ENCODE data around the gene BABAM2.
"Not testable (repeated sequence)": the region's sequence is repeated elsewhere in the genome, so short reads cannot be mapped to it uniquely, and the experiment has no call there.

Gene BABAM2

GRCh38 chr2:28253543-28253942, 363.0 kb downstream of the BABAM2 start:
- no peaks in the 10 kb centered on the region for H3K27me3 ChIP-seq (ENCODE audit: control insufficient read depth, insufficient read depth, low read length)
- no peak overlapping the region for H3K27ac ChIP-seq (ENCODE audit: low read depth, low read length)
- no peaks in the 10 kb centered on the region for H3K4me1 ChIP-seq (ENCODE audit: control insufficient read depth, insufficient read depth, low read length)
- no peak overlapping the region for H3K9ac ChIP-seq (ENCODE audit: low read length)
- no peaks in the 10 kb centered on the region for H3K36me3 ChIP-seq (ENCODE audit: control insufficient read depth, insufficient read depth, low read length)
- no peak overlapping the region for H3K4me3 ChIP-seq (ENCODE audit: low read length)

- H3K9ac ChIP-seq (ENCODE audit: low read length); H3K4me3 ChIP-seq (ENCODE audit: low read length); H3K27me3 ChIP-seq (ENCODE audit: control insufficient read depth, insufficient read depth, low read length); H3K27ac ChIP-seq (ENCODE audit: low read depth, low read length); H3K36me3 ChIP-seq (ENCODE audit: control insufficient read depth, insufficient read depth, low read length); H3K4me1 ChIP-seq (ENCODE audit: control insufficient read depth, insufficient read depth, low read length): not testable (repeated sequence)
These were observed 364.7 kb downstream of the BABAM2 start for GRCh38 chr2:28255231-28255630.

- Histone ChIP-seq H3K4me3 (ENCODE audit: low read length) (no peak overlapping the region), H3K27ac (ENCODE audit: low read depth, low read length) (no peak overlapping the region), H3K4me1 (ENCODE audit: control insufficient read depth, insufficient read depth, low read length) (no peaks in the 10 kb centered on the region), H3K36me3 (ENCODE audit: control insufficient read depth, insufficient read depth, low read length) (no peaks in the 10 kb centered on the region), H3K27me3 (ENCODE audit: control insufficient read depth, insufficient read depth, low read length) (no peaks in the 10 kb centered on the region), H3K9ac (ENCODE audit: low read length) (no peak overlapping the region)
These were observed 366.7 kb downstream of the BABAM2 start for GRCh38 chr2:28257182-28257581.

GRCh38 chr2:28259226-28259625, 368.7 kb downstream of the BABAM2 start:
- not testable (repeated sequence) for H3K36me3 ChIP-seq (ENCODE audit: control insufficient read depth, insufficient read depth, low read length); H3K9ac ChIP-seq (ENCODE audit: low read length); H3K27me3 ChIP-seq (ENCODE audit: control insufficient read depth, insufficient read depth, low read length); H3K4me1 ChIP-seq (ENCODE audit: control insufficient read depth, insufficient read depth, low read length); H3K4me3 ChIP-seq (ENCODE audit: low read length); H3K27ac ChIP-seq (ENCODE audit: low read depth, low read length)

GRCh38 chr2:28263690-28264089, 373.2 kb downstream of the BABAM2 start:
- no peak overlapping the region for H3K4me3 ChIP-seq (ENCODE audit: low read length)
- H3K9ac ChIP-seq (ENCODE audit: low read length): no peak overlapping the region
- no peaks in the 10 kb centered on the region for H3K4me1 ChIP-seq (ENCODE audit: control insufficient read depth, insufficient read depth, low read length)
- no peaks in the 10 kb centered on the region for H3K36me3 ChIP-seq (ENCODE audit: control insufficient read depth, insufficient read depth, low read length)
- H3K27ac ChIP-seq (ENCODE audit: low read depth, low read length): no peak overlapping the region
- no peaks in the 10 kb centered on the region for H3K27me3 ChIP-seq (ENCODE audit: control insufficient read depth, insufficient read depth, low read length)

GRCh38 chr2:28267282-28267681, 376.8 kb downstream of the BABAM2 start:
- Histone ChIP-seq H3K9ac (ENCODE audit: low read length) (no peak overlapping the region), H3K36me3 (ENCODE audit: control insufficient read depth, insufficient read depth, low read length) (no peaks in the 10 kb centered on the region), H3K4me3 (ENCODE audit: low read length) (no peak overlapping the region), H3K27me3 (ENCODE audit: control insufficient read depth, insufficient read depth, low read length) (no peaks in the 10 kb centered on the region), H3K4me1 (ENCODE audit: control insufficient read depth, insufficient read depth, low read length) (no peaks in the 10 kb centered on the region), H3K27ac (ENCODE audit: low read depth, low read length) (no peak overlapping the region)

GRCh38 chr2:28268386-28268785, 377.9 kb downstream of the BABAM2 start:
- no peak overlapping the region for H3K9ac ChIP-seq (ENCODE audit: low read length)
- no peak overlapping the region for H3K27ac ChIP-seq (ENCODE audit: low read depth, low read length)
- no peaks in the 10 kb centered on the region for H3K27me3 ChIP-seq (ENCODE audit: control insufficient read depth, insufficient read depth, low read length)
- H3K4me3 ChIP-seq (ENCODE audit: low read length): no peak overlapping the region
- H3K36me3 ChIP-seq (ENCODE audit: control insufficient read depth, insufficient read depth, low read length): no peaks in the 10 kb centered on the region
- H3K4me1 ChIP-seq (ENCODE audit: control insufficient read depth, insufficient read depth, low read length): no peaks in the 10 kb centered on the region

GRCh38 chr2:28269019-28269784, 378.7 kb downstream of the BABAM2 start:
- Histone ChIP-seq H3K4me3 (ENCODE audit: low read length) (no peak overlapping the region), H3K36me3 (ENCODE audit: control insufficient read depth, insufficient read depth, low read length) (no peaks in the 10 kb centered on the region), H3K27ac (ENCODE audit: low read depth, low read length) (no peak overlapping the region), H3K27me3 (ENCODE audit: control insufficient read depth, insufficient read depth, low read length) (no peaks in the 10 kb centered on the region), H3K9ac (ENCODE audit: low read length) (no peak overlapping the region), H3K4me1 (ENCODE audit: control insufficient read depth, insufficient read depth, low read length) (no peaks in the 10 kb centered on the region)

- no peaks in the 10 kb centered on the region for H3K27me3 ChIP-seq (ENCODE audit: control insufficient read depth, insufficient read depth, low read length)
- no peak overlapping the region for H3K9ac ChIP-seq (ENCODE audit: low read length)
- no peaks in the 10 kb centered on the region for H3K36me3 ChIP-seq (ENCODE audit: control insufficient read depth, insufficient read depth, low read length)
- peaks cover 2% of the 10 kb centered on the region for H3K4me1 ChIP-seq (ENCODE audit: control insufficient read depth, insufficient read depth, low read length)
- no peak overlapping the region for H3K27ac ChIP-seq (ENCODE audit: low read depth, low read length)
- H3K4me3 ChIP-seq (ENCODE audit: low read length): no peak overlapping the region
These were observed 380.1 kb downstream of the BABAM2 start for GRCh38 chr2:28270456-28271152.

- no peak overlapping the region for H3K9ac ChIP-seq (ENCODE audit: low read length)
- H3K4me3 ChIP-seq (ENCODE audit: low read length): no peak overlapping the region
- H3K27ac ChIP-seq (ENCODE audit: low read depth, low read length): no peak overlapping the region
- no peaks in the 10 kb centered on the region for H3K27me3 ChIP-seq (ENCODE audit: control insufficient read depth, insufficient read depth, low read length)
- H3K36me3 ChIP-seq (ENCODE audit: control insufficient read depth, insufficient read depth, low read length): no peaks in the 10 kb centered on the region
- H3K4me1 ChIP-seq (ENCODE audit: control insufficient read depth, insufficient read depth, low read length): peaks cover 10% of the 10 kb centered on the region
These were observed 380.8 kb downstream of the BABAM2 start for GRCh38 chr2:28271231-28271918.

GRCh38 chr2:28271919-28272250, 381.4 kb downstream of the BABAM2 start:
- H3K4me1 ChIP-seq (ENCODE audit: control insufficient read depth, insufficient read depth, low read length): peaks cover 14% of the 10 kb centered on the region
- H3K9ac ChIP-seq (ENCODE audit: low read length): no peak overlapping the region
- no peak overlapping the region for H3K27ac ChIP-seq (ENCODE audit: low read depth, low read length)
- H3K4me3 ChIP-seq (ENCODE audit: low read length): no peak overlapping the region
- no peaks in the 10 kb centered on the region for H3K36me3 ChIP-seq (ENCODE audit: control insufficient read depth, insufficient read depth, low read length)
- H3K27me3 ChIP-seq (ENCODE audit: control insufficient read depth, insufficient read depth, low read length): no peaks in the 10 kb centered on the region

GRCh38 chr2:28273751-28274150, 383.2 kb downstream of the BABAM2 start:
- no peak overlapping the region for H3K27ac ChIP-seq (ENCODE audit: low read depth, low read length)
- H3K4me3 ChIP-seq (ENCODE audit: low read length): no peak overlapping the region
- no peaks in the 10 kb centered on the region for H3K27me3 ChIP-seq (ENCODE audit: control insufficient read depth, insufficient read depth, low read length)
- H3K9ac ChIP-seq (ENCODE audit: low read length): no peak overlapping the region
- H3K36me3 ChIP-seq (ENCODE audit: control insufficient read depth, insufficient read depth, low read length): no peaks in the 10 kb centered on the region
- H3K4me1 ChIP-seq (ENCODE audit: control insufficient read depth, insufficient read depth, low read length): peaks cover 14% of the 10 kb centered on the region
